ENCODE measurements around the gene OLFM3.

OLFM3 gene

DNA sequence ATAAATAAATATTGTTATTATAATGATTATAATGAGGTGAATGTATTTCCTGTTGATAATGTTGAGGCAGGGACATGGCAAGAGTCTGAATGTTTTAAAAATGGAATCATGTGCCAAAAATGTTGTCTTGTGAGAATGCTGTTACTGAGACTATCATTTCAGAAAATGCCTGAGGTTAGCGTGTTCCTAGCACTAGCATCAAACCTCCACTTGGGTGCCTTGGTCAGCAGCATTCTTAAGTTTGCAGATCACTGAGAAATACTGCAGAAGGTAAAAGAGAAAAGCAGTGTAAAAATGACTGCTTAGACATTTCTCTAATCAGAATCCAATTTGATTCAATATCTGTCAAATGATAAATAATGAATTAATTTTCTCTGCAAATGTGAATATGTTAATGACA, 50.8 kb downstream of the OLFM3 start:
- DNase-seq (ENCODE audit: low read depth in 3 of 3) = no peak

DNA sequence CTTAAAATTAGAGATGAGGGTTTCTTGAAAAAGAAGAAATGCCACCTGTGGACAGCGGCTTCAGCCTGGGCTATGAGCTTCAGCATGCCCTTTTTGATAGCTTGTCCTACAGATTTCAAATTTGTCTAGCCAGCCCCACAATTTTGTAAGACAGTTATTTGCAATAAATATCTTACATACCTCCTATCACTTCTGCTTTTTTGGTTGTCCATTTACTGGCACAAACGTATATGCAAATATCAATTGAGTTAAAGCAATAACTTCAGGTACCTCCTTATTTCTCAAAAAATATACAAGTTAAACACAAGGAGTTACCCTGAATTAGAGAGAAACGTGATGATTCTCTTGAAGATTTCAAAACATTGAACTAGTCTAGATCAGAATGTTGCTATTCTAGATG, 53.5 kb downstream of the OLFM3 start:
- no peak for DNase-seq (ENCODE audit: low read depth in 3 of 3)

DNA sequence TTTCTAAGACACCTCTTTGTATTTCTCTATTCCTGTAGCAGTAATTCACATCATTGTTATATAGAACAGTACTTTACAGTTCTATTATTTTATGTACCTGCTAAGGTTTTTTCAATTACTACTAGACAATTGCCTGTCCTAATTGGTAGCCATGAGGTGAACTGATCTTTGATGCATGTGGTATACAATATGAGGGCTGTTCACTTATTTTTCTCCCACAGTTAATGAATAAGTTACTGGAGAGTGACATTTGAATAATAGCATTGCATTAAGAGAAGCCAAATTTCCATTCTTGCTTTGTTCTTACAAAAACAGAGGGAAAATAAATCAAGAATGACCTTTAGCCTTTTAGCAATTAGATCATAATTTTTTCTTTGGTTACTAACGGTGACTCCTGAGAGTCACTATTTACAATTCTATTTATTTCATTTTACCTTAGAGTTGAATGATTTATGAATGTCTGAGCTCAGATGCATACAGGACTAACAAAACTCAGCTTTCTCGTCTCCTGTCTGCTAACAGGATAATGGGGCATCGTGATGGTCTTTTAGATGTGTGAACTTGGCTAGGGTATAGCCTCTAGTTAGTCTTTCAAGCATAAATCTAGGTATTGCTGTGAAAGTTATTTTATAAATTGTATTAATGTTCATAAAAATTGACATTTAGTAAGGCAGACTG, 54.1 kb downstream of the OLFM3 start:
- no peak for DNase-seq (ENCODE audit: low read depth in 3 of 3)

DNA sequence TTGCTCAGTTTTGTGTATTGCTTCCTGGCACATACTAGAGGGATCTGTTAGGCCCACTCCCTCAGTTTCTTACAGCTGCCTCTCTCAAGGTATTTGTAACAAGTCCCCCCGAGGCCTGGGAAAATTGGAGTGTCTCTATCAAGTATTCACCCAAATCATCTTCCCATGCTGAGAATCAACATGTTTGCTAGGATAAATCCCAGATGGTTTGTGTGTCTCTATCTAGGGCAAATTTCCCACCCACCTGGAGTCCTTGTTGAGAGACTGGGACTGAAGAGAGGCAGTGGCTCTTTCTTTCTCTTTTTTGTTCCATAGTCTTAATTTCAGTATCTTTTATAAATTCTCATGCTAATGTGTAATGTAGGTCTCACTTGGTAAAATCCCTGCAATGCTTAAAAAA, 58.0 kb downstream of the OLFM3 start:
- DNase-seq (ENCODE audit: low read depth in 3 of 3) = no peak

DNA sequence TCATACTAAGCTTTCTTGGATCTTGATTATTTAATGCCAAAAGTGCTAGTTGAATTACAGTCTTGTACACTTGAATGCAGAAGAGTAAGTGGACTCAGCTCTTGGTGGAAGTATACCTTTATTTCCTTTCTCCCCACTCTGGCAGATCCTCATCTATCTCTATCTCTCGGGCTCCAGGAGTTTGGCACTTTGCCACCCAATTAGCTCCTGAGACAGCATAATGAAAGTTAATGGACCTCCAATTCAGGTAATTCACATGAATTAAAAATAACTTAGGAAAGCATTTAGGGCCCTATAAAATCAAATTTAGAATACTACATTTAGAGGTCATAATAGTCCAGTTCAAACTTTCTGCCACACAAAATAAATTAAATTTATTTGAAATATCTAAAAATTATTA, 67.4 kb downstream of the OLFM3 start:
- no peak for DNase-seq (ENCODE audit: low read depth in 3 of 3)

DNA sequence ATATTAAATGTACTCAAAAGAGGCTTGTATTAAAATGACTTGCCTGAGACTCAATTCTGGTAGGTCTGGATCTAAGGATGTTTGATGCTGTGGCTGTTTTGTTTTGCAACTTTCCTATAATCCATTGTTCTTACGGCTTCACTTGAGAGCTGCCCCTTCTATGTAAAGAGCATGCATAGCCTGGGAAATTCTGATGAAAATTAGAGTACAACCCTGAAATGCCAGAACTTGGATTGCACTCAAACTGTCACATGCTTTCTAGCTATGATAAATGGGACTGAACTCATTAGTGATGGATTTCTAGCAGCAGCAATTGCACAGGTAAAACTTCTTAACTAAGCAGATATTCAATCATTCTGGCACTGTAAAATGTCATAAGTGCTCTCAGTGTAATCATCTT, 67.9 kb downstream of the OLFM3 start:
- DNase-seq (ENCODE audit: low read depth in 3 of 3) = no peak

DNA sequence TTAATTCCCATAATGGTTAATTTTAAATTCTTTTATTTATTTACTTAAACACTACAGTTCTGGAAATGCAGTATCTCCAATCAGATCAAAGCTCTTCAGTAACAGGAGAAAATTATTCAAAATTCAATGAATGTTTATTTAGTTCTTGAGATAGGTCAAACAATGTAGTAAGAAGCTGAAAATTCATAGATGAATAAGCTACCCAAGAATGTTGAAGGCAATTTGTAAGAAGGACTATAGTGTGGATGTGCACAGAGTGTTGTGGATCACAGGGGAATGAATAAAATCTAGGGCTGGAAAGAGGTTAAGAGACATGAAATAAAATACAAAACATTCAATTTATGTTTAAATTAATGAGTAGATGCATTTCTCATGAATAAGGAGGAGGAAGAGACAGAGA, 72.0 kb downstream of the OLFM3 start:
- no peak for DNase-seq (ENCODE audit: low read depth in 3 of 3)

DNA sequence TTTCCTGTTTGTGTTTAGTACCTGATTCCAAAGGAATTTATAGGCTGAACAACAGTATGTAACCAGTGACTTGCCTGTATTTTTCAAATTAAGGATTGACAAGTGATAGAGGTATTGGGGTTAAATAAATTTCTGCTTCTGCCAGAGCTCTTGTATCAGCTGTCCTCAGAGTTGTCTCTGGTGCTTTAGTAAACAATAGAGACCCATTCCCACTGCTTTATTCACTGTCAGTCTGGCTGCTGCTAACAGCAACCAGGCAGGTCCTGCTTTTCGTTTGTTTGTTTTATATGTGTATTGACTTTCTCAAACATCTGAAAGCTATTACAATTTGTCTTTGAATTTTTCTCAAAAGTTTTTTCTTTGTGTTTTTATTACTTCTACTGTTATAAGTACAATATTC, 76.1 kb downstream of the OLFM3 start:
- DNase-seq (ENCODE audit: low read depth in 3 of 3) = no peak

DNA sequence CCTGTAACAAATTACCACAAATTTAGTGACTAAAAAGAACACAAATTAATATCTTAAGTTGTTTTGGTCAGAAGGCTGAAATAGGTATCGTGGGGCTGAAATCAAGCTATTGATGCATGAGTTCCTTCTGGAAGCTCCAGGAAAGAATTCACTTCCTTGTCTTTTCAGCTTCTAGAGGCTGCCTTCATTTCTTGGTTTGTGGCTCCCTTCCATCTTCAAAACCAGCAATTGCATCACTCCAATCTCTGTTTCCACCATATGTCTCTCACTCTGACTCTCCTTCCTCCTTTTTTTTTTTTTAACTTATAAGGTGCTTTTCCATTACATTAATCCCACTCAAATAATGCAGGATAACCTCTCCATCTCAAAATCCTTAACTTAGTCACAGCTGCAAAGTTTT, 78.4 kb downstream of the OLFM3 start:
- DNase-seq (ENCODE audit: low read depth in 3 of 3) = no peak

DNA sequence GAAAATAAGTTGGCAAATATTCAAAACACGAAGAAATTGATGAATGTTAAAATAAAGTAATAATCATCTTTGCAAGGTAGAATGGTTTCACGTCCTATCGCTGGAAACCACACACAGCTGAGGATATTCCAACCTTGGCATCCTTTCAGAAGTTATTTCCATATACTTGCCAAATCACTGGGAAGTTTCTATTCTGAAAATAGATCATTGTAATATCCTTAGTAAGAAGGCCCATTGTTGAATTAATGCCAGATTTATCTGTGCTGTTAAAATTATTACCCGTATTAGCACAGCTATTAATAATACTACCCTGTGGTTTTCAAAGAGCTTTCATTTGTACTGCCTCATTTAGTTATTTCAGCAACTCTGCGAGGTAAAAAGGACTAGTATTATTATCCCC, 81.1 kb downstream of the OLFM3 start:
- no peak for DNase-seq (ENCODE audit: low read depth in 3 of 3)

DNA sequence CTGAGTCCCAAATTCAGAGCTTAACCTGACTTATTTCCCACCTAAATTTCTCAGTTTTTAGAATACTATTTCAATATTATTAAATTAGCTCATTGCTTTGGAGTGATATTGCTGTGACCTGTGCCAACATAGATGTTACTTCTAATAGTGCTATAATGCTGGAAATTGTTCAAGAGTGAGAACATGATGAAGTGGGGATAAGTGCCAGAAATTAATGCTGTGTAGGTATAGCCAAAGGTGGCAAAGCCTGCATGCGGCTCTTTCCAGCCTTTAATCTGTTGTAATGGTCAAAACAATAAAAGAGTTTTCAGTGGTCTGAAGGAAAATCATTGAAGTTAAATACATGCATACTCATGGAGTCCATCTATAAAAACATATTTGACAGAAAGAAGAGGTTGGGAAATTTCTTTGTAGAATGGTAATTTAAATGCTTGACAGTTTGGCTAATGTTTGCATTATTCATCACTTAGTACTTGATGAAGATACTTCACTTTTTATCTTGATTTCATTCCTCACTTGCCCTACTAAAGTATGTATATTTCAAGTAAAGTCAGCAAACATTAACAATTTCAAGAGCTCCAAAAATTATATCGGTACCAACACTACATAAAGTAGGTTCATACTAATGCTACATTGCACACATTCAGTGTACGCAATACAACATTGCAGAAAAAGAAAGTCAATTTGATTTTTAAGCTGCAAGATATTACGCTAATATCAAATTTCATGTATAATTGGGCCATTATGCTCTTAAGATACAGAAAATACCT, 82.1 kb downstream of the OLFM3 start:
- no peak for DNase-seq (ENCODE audit: low read depth in 3 of 3)

DNA sequence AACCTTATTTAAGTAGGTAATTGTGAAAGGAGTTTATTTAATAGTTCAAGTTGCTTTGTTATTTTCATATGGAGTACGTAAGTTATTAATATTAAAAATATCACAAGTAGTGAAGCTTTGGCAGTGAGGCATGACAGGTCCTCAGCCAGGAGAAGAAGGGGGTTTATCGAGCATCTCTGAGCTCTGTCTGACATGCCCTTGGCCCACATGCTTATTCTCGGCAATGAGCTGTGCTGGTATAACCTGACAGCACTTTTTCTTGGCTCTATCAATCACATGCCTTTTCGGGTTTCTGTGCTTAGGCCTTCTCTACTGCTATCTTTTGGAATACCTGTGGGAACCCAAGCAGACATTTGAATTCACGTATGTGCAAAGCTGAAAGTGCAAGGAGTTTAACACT, 84.8 kb downstream of the OLFM3 start:
- no peak for DNase-seq (ENCODE audit: low read depth in 3 of 3)

DNA sequence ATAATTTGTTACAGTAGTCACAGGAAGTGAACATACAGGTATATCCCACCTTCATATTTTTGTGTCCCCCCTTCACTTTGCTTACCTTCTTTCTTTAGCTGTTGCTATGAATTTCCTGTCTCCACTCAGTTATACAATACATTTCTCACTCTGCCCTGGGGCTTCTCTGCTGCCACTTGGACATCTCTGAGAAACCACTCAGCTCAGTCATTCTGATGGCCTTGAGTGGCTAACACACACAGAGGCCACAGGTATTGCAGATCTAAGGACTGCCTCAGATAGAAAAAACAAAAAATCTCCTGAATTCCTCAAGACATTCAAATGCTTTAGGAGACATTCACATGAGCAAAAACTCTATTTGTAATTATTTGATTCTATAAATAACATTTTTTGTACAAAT, 87.7 kb downstream of the OLFM3 start:
- DNase-seq (ENCODE audit: low read depth in 3 of 3) = no peak

DNA sequence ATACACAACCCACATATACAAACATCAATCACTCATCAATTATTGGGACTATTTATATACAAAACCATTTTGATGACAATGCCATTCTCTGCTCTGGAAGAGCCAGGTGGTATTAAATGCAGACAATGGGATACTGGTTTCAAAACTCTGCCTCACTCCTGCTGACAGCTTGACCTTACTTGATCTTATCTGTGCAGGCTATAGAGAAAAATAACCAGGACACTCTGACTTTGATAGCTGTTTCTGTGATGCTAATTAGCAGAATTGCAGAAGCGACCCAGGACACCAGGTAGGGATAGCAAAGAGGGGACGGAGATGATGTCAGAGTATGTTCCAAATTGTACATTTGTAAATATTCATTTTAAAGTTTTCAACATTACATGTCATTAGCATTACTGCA, 89.5 kb downstream of the OLFM3 start:
- no peak for DNase-seq (ENCODE audit: low read depth in 3 of 3)

DNA sequence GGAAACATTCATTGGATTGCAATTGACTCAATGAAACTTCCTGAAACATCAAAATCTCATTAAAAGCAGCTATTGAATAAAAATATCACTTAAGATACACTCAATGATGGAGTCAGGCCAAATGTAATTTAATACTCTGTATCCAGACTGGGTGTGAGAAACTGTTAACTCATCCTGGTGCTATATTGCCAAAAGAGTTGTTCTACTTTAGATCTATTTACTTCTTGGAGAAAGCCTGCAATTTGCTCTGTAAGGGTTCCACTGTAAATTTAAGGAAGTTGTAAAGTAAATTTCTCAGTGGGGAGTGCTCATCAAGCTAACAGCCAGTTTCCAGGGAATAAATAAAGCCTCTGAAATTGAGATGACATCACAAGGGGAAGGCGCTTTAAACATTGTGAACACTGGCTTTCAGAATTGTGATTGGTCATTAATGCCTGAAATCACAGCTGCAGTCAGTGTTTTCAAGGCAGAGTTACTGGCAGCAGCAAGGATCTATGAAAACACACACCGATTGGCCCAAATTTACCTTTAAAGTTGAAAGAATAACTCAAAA, 91.4 kb downstream of the OLFM3 start:
- no peak for DNase-seq (ENCODE audit: low read depth in 3 of 3)

DNA sequence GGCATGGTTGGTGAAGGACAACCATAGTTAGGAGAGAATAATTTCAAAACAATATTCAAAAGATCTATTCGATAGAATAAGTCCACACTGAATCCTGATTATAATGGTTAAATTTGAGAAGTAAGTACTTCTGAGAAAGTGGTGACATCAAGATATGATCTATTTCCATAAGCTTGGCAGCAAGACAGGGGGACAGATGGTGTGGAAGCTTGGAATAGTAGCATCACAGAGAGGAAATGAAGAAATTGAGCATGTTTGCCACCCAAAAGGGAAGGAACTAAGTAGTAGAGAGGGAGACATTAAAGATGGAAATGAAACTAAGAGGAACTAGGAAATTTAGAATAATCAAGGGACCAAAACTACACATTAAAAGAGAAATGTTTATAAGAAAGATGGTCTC, 94.5 kb downstream of the OLFM3 start:
- DNase-seq (ENCODE audit: low read depth in 3 of 3) = no peak

DNA sequence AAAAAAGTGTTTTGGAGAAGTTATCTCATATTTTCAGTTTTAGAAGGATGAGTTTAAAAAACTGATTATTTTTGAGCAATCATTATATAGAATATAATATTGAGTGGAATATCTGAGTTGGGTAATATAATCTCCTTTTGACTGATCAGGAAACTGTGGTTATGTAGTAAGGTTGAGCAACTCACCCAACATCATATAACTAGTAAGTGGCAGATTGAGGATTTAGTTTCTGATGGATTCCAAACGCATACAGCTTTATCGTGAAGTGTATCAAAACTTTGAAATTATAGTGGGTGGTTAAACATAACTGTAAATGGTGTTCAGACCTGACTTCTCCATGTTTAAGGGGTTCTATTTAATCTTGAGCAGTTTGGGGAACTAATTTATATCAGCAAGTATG, 98.6 kb downstream of the OLFM3 start:
- no peak for DNase-seq (ENCODE audit: low read depth in 3 of 3)

DNA sequence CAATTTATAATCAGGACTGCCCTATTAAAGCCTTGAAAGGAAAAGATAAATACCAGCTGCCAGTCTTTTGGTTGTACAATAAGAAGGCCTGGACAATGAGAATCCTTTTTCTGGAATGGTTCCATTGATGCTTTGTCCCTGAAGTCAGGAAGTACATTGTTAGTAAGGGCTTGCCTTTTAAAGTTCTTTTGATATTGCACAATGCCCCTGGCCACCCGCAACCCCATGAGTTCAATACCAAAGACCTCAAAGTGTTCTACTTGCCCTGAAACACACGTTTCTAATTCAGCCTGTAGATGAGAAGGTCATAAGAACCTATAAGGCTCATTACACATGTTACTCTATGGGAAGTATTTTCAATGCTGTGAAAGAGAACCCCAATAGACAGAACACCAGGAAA, 112.1 kb downstream of the OLFM3 start:
- DNase-seq (ENCODE audit: low read depth in 3 of 3) = no peak

DNA sequence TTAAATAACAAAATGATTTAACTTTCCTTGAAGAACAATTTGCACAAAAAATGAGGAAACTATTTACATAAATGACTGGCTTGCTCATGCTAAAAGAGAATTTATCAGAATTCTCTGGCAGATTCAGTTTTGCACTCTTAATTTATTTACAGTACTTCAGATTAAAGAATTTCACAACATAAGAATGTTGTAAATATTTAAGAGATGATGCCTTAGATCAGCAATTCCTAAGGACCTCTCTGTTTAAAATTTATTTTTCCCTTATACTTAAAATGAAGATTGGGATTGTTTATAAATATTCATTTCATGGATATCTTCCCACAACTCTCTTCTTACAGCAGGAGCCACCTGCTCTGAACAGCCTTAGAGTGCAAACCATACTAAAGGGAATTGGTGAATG, 120.8 kb downstream of the OLFM3 start:
- DNase-seq (ENCODE audit: low read depth in 3 of 3) = no peak

DNA sequence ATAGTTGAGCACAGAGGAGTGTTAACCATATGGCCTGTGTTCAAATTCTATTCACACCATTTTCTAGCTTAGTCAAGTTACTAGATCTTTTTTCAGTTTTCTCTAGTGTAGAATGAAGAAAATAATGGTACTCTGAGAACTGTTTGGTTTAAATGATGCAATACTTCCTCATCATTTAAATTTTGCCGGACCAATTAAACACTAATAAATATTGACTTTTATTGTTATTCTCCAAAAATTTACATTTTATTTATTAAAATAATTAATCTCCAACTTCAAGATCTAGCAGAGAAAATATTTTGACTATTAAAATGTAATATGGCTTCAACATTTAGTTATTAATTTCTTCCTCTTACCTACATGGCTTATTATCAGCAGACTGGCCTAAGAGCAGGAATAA, 123.1 kb downstream of the OLFM3 start:
- DNase-seq (ENCODE audit: low read depth in 3 of 3) = no peak

DNA sequence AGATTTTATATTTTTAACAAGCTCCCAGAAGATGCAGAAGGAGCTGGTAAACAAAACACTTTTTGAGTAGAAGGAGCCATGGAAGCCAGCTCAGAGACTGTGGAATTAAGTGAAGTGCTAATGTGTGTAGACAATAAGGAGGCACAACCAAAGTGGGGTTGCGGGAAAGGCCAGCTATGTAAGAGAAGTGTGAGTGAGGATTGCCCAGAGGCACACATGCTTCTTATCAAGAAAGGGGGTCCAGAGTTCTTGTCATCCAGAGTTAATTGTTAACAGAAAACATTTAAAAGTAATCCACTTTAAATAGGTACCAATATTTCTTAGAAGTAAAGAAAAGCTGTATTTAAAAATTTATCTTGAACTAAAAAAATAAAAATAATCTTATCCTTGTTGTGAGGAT, 136.8 kb downstream of the OLFM3 start:
- DNase-seq (ENCODE audit: low read depth in 3 of 3) = no peak

DNA sequence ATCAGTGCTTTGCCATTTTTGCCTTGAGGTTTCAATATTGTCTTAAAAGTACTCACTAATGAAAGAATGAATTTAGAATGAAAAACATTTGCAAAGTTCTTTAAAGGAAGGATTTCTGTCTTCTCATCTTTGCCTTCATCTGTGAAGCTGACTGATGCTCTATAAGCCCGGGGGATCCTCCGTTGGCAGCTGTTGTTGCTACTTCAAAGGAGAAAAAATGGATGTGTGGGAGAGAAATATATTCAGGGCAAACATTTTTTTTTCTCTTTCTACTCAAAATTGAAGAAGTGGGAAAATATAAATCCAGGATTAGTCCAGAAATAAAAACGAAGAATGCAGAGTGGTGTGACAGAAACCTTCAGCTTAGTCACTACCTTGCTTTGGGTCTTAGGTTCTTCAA, 142.5 kb downstream of the OLFM3 start:
- no peak for DNase-seq (ENCODE audit: low read depth in 3 of 3)

DNA sequence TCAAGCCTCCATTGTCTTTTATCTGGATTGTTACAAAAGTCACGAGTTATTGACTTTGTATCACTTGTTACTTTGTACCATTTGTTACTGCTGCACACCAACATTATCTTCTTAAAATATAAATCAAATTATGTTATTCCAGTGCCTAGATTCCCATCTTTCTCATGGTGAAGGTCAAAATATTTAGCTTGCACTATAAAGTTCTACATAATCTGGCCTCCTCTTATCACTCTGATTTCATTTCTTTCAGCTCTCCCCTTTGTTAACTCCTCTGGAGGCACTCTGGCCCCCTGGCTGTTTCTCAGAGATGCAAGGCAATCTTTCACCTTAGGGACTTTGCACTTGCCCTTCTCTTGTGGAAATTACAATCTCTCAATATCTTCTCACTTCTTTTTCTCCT, 143.8 kb downstream of the OLFM3 start:
- DNase-seq (ENCODE audit: low read depth in 3 of 3) = no peak

DNA sequence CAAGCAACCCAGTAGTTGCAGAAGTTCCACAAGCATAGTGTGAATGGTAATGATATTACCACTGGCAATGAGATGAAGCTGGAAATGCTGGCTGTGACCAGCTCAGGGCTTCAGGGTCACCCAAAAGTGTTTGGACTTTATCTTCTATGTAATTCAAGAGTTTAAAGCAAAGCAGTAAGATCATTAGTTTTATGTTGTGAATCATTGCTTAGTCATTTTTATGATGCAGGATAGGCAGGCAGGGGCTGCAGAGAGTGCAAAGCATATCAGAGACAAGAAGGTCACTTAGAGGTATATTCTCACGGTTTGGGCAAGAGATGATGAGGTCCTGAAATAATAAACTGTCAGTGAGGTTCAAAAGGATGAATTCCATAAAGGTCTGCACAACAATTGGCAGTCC, 147.4 kb downstream of the OLFM3 start:
- no peak for DNase-seq (ENCODE audit: low read depth in 3 of 3)
